Measurements from ENCODE around the gene GGT7.

Gene GGT7

DNA sequence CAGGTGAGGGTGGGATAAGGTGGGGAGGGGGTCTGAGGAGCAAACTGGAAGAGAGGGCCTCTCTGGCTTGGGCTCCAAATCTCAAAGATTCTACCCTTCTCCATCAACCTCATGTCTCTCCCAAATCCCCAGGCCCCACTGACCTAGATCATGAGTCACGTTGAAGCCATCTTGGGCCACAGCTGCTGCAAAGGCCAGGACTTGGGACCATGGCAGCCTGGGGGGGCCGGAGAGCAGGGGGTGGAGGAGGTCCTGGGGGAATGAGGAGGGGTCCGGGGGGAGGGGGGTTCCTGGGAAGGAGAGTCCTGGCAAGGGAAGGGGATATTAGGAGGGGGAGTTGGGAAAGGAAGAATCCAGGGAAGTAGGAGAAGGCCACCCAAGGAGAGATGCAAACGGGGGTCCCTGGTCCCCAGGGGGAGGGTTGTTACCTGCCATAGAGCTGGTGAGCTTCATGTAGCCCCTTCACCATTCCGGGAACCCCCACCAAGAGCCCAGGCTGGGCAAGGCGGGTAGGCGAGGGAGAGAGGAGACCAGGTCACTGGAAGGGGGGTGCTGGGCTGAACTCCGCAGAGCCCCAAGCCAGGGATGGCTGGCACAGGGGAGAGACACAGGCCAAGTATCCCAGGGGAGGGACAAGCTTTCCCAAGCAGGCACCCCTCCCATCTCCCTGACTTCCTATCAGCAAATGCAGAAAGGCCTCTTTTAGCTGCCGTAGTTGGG is 12.7 kb downstream of the GGT7 start:
- TF ChIP-seq MAX (IDR thresholded peaks at IDR 0.05; ENCODE audit: low read depth, low read length) (no peak), CTCF (IDR thresholded peaks at IDR 0.05; ENCODE audit: low read depth, low read length) (no peak), MYC (IDR thresholded peaks at IDR 0.05; ENCODE audit: low read depth, low read length) (no peak), POLR2A (IDR thresholded peaks at IDR 0.05; ENCODE audit: extremely low read depth, insufficient read length) (no peak)
- no peak for DNase-seq (ENCODE audit: low read depth)
- no peak overlapping the region for H3K4me3 ChIP-seq (ENCODE audit: low read depth, low read length)

DNA sequence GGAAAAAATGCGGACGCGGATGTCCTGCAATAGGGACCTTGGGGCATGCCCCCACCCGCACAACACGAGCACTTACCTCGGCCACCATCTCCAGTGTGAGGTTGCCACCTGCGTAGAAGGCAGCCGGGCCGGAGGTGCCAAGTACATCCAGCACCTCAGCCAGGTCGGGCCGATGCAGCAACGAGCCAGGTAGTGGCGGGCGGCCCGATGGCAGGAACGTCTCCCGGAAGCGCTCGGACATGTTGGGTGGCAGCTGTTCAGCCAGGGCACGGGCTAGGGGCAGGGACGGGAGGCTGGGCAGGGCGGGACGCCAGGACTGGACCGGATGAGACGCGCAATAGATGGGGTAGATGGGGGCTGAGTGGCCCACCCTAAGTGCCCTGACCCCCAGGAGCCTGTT is 13.3 kb downstream of the GGT7 start:
- no peak overlapping the region for H3K4me3 ChIP-seq (ENCODE audit: low read depth, low read length)
- no peak for DNase-seq (ENCODE audit: low read depth)
- TF ChIP-seq POLR2A (IDR thresholded peaks at IDR 0.05; ENCODE audit: extremely low read depth, insufficient read length) (no peak), MAX (IDR thresholded peaks at IDR 0.05; ENCODE audit: low read depth, low read length) (no peak), MYC (IDR thresholded peaks at IDR 0.05; ENCODE audit: low read depth, low read length) (no peak)

DNA sequence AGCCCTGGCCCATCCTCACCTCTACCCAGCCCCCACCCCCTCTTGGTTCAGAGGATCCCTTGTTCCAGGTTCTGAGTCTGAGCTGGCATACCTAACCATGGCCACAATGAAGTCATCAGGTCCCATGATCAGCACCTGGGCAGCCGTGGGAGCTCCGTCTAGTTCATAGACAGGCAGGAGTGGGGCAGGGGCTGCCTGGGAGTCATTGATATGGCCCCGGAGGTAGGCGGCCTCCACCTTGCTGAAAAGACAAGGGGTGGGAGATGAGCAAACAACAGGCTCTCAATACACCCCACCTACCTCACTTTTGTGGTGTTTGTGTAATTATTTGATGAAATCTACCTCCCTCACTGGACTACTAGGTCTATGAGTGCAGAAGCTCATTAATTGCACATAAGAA is 20.4 kb downstream of the GGT7 start:
- H3K4me3 ChIP-seq (ENCODE audit: low read depth, low read length): no peak overlapping the region
- no peak for TF ChIP-seq MAX (IDR thresholded peaks at IDR 0.05; ENCODE audit: low read depth, low read length)
- no peak for TF ChIP-seq MYC (IDR thresholded peaks at IDR 0.05; ENCODE audit: low read depth, low read length)
- TF ChIP-seq CTCF (IDR thresholded peaks at IDR 0.05; ENCODE audit: low read depth, low read length): no peak
- no peak for TF ChIP-seq POLR2A (IDR thresholded peaks at IDR 0.05; ENCODE audit: extremely low read depth, insufficient read length)
- no peak for DNase-seq (ENCODE audit: low read depth)

- DNase-seq (ENCODE audit: low read depth): no peak
- TF ChIP-seq POLR2A (IDR thresholded peaks at IDR 0.05; ENCODE audit: extremely low read depth, insufficient read length) (no peak), MAX (IDR thresholded peaks at IDR 0.05; ENCODE audit: low read depth, low read length) (no peak), CTCF (IDR thresholded peaks at IDR 0.05; ENCODE audit: low read depth, low read length) (no peak), MYC (IDR thresholded peaks at IDR 0.05; ENCODE audit: low read depth, low read length) (no peak)
- H3K4me3 ChIP-seq (ENCODE audit: low read depth, low read length): no peak overlapping the region
Measured at GRCh38 chr20:34850969-34851368, 21.7 kb downstream of the GGT7 start.

- no peak for TF ChIP-seq MAX (IDR thresholded peaks at IDR 0.05; ENCODE audit: low read depth, low read length)
- TF ChIP-seq MYC (IDR thresholded peaks at IDR 0.05; ENCODE audit: low read depth, low read length): no peak
- no peak for TF ChIP-seq CTCF (IDR thresholded peaks at IDR 0.05; ENCODE audit: low read depth, low read length)
- no peak for TF ChIP-seq POLR2A (IDR thresholded peaks at IDR 0.05; ENCODE audit: extremely low read depth, insufficient read length)
- DNase-seq (ENCODE audit: low read depth): no peak
- no peak overlapping the region for H3K4me3 ChIP-seq (ENCODE audit: low read depth, low read length)
Measured at GRCh38 chr20:34849778-34850177, 22.9 kb downstream of the GGT7 start.

DNA sequence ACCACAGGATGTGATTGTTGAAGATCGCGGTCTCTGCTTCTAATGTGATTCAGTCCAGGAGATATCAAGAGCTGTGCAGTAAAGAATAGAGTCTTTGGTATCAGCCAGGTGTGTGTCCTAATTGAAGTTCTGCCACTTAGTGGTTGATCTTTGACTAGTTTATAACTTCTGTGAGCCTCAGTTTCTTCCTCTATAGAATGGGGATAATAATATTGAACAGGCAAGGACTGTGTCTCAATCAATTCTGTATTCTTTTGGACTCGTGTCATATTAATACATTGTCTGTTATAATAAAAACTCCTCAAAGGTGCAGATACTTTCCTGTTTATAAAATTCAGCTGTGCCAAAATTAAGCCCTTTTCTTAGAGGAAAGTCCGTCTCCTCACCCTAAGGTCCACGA is 24.1 kb downstream of the GGT7 start:
- no peak overlapping the region for H3K4me3 ChIP-seq (ENCODE audit: low read depth, low read length)
- TF ChIP-seq MYC (IDR thresholded peaks at IDR 0.05; ENCODE audit: low read depth, low read length): no peak
- DNase-seq (ENCODE audit: low read depth): no peak

DNA sequence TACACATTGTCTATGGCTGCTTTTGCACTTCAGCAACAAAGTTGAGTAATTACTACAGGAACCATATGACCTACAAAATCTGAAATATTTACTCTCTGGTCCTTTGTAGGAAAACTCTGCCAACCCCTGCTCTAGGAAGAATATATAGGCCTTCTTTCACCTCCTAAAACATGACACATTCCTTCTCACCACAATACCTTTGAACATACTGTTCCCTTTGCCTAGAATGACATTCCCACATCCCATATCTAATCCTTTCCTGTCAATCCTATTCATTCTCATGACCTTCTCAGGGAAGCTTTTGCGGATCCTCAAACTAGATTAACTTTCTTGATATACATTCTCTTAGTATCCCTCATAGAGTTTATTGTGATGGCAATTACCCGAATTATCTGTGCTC is 29.2 kb downstream of the GGT7 start:
- no peak for DNase-seq (ENCODE audit: low read depth)
- H3K4me3 ChIP-seq (ENCODE audit: low read depth, low read length): no peak overlapping the region
- TF ChIP-seq MYC (IDR thresholded peaks at IDR 0.05; ENCODE audit: low read depth, low read length) (no peak), CTCF (IDR thresholded peaks at IDR 0.05; ENCODE audit: low read depth, low read length) (no peak), POLR2A (IDR thresholded peaks at IDR 0.05; ENCODE audit: extremely low read depth, insufficient read length) (no peak), MAX (IDR thresholded peaks at IDR 0.05; ENCODE audit: low read depth, low read length) (no peak)

Measured in NB4 (cell line).